Germinal center (tissue), 1 donor: ENCODE results near the gene NRTN.

Experiments used
- DNase-seq: peaks from one replicate; pipeline ENCODE4 v3.0.0; 2012; ENCODE audit warnings: mixed read lengths, low spot score

NRTN gene

DNA sequence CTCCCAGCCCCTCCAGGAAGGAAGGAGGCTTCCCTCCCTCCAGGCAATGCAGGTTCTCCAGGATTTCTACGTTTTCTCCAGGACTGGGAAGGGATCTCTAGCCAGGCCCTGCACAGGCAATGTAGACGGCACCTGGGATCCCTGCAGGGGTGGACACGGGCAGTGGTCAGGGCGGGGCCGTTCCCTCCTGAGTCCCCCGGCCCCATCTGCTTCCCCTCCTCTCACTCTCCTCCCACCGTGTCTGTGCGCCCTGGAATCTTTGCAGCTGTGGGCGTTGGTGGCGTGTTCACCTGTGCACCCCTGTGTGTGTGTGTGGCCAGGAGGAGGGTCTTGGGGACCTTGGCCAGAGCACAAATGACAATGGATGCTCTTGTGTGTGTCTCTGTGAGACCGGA, 10.0 kb downstream of the NRTN start:
- no peak for DNase-seq

- no peak for DNase-seq
These were observed 12.4 kb downstream of the NRTN start for GRCh38 chr19:5817218-5817617.

DNA sequence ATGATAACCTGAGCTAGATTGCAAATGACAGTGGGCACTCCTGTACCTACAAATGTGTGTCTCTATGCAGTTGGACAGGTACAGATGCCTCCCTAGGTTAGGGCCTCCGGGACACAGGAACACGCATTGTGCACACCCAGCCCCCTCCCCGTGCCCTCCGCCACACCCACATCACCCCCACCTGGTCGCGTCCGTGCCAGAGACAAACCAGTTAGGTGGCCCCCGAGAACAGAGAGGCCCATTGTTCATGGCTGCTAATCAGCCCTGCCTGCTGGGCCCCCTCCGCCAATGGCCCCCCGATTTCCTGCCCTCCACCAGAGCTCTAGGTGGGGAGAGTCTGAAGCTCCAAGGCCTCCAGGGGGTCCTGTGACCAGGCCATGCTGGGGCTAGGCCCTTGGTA, 13.7 kb downstream of the NRTN start:
- no peak for DNase-seq

- no peak for DNase-seq
These were observed 15.9 kb downstream of the NRTN start for GRCh38 chr19:5820785-5821184.

GRCh38 chr19:5821521-5822180, 16.8 kb downstream of the NRTN start:
- DNase-seq, result no peak

GRCh38 chr19:5822181-5822844, 17.4 kb downstream of the NRTN start:
- no peak for DNase-seq

- no peak for DNase-seq
These were observed 18.9 kb downstream of the NRTN start for GRCh38 chr19:5823579-5824281.

DNA sequence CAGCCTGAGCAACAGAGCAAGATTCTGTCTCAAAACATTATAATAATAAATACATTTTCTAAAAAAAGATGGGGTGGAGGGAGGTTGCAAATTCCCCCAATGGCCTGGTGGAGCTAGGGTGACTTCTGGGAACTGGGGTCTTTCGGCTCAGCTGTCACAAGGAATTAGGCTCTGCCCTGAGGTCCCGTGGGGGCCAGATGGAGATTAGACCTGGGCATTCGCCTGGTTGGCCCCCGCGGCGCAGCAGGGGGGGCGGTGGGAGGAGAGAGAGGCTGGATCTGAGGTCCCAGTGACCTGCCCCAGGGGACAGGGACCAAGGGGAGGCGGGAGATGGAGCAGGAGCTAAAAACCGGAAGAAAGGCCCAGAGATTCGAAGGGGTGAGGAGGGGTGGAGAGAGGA, 19.9 kb downstream of the NRTN start:
- no peak for DNase-seq

GRCh38 chr19:5825178-5825577, 20.3 kb downstream of the NRTN start:
- DNase-seq, result no peak

- DNase-seq, result peak; percentile 62
These were observed 21.9 kb downstream of the NRTN start for GRCh38 chr19:5826531-5827341.

GRCh38 chr19:5827342-5827890, 22.5 kb downstream of the NRTN start:
- no peak for DNase-seq

DNA sequence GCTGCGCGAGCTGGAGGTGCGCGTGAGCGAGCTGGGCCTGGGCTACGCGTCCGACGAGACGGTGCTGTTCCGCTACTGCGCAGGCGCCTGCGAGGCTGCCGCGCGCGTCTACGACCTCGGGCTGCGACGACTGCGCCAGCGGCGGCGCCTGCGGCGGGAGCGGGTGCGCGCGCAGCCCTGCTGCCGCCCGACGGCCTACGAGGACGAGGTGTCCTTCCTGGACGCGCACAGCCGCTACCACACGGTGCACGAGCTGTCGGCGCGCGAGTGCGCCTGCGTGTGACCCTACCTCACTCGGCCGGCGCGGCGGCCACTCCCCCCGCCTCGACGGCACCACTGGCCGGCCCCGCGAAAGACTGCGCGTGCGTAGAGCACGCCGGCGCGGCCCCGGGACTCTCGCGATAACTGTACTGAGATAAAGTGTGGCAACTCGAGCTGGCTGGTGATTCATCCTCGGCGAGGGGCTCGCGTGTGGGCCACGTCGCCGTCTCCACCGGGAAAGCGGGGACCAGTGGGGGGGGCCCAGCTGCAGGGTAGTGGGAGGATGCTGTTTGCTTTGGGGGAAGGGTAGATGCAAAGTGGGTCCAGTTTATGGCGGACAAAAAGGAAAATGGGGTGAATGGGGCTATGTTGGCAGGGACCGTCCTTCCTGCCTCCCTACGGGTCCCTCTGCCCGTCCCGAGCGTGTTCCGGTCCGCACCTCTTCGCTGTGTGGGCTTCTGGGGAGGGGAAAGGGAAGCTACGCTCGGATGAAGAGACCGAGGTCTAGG, 23.2 kb downstream of the NRTN start:
- DNase-seq, result peak; percentile 99

GRCh38 chr19:5828661-5829566, 24.0 kb downstream of the NRTN start:
- peak; percentile 61 for DNase-seq

GRCh38 chr19:5829567-5830310, 24.9 kb downstream of the NRTN start:
- no peak for DNase-seq

GRCh38 chr19:5831159-5831558, 26.3 kb downstream of the NRTN start:
- no peak for DNase-seq

DNA sequence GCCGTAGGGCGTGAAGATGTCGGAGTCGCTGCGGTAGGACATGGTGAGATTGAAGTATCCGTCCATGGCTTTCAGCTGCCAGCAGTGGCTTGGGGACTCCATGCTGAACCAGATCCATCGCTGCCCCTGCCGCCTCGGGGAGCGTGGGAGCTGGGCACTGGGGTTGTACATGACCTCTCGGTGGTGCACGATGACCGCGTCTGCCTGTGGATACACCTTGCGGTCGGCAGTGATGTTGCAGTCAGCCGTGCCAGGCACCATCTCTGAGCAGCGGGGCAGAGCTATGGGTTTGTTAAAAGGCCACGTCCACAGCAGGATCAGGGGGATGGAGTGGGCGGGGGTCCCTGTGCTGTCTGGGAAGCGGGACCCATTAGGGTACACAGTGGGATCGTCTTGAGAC, 27.2 kb downstream of the NRTN start:
- no peak for DNase-seq

DNA sequence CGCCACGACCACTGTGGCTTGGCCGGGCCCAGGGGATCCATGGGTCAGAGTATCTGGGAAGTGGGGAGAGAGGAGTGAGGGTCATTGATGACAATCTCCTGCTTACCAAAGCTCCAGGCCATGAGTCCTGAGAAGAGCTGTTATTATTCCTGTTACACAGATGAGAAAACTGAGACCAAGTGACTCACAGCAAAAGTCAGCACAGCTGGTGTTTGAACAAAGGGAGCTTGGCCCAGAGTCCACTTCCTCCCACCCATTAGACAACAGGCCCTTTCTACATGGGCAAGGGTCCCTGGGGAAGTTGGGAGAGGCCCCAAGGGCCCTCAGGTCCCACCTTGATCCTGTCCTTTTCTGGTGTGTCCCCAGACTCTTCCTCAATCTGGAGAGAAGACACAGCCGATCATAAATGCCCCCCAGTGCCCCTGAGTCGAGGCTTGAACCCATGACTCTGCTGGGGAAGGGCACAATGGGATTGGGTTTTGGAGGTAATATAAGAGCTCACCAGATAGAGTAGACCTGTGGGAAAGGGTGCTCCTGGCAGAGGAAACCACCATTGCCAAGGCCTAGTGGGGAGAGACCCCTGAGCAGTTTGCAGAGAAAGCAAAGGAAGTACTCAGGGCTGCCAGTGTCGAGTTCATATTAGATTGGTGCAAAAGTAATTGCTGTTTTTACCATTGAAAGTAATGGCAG, 27.8 kb downstream of the NRTN start:
- no peak for DNase-seq

- DNase-seq, result no peak
These were observed 33.0 kb downstream of the NRTN start for GRCh38 chr19:5837761-5838352.
